HG02981 (cell line): Measurements from ENCODE around the gene WIPF1.

ENCODE experiments used
- ATAC-seq: cut with Tn5 transposase; IDR thresholded peaks from one replicate; pipeline ENCODE4 v1.9.1; 2021; ENCODE audit warnings: mild to moderate bottlenecking, moderate library complexity; ENCODE audit not compliant: unreplicated experiment

The WIPF1 gene

GRCh38 chr2:174597345-174598047 lies at the start of gene WIPF1:
Gene WIPF1 (minus strand): TSS chr2:174597804. CDS start chr2:174585573, 12,231 bp downstream.
- peak; percentile 51 for ATAC-seq

GRCh38 chr2:174645296-174645695 lies 47.7 kb upstream of the WIPF1 start:
- no peak for ATAC-seq

- ATAC-seq = no peak
These were observed 46.8 kb upstream of the WIPF1 start for GRCh38 chr2:174644406-174644805.

GRCh38 chr2:174643356-174643755 lies 45.8 kb upstream of the WIPF1 start:
- no peak for ATAC-seq

- no peak for ATAC-seq
These were observed 43.6 kb upstream of the WIPF1 start for GRCh38 chr2:174641168-174641567.

GRCh38 chr2:174636987-174637386 lies 39.4 kb upstream of the WIPF1 start:
- no peak for ATAC-seq

- no peak for ATAC-seq
These were observed 38.3 kb upstream of the WIPF1 start for GRCh38 chr2:174635776-174636404.

GRCh38 chr2:174635015-174635593 lies 37.5 kb upstream of the WIPF1 start:
- ATAC-seq = no peak

GRCh38 chr2:174634130-174635014 lies 36.8 kb upstream of the WIPF1 start:
- ATAC-seq = peak; percentile 73

GRCh38 chr2:174633623-174633930 lies 36.0 kb upstream of the WIPF1 start:
- no peak for ATAC-seq

GRCh38 chr2:174632841-174633622 lies 35.4 kb upstream of the WIPF1 start:
- peak; percentile 39 for ATAC-seq

- ATAC-seq = no peak
These were observed 33.7 kb upstream of the WIPF1 start for GRCh38 chr2:174631009-174631981.

- no peak for ATAC-seq
These were observed 32.5 kb upstream of the WIPF1 start for GRCh38 chr2:174630107-174630506.

GRCh38 chr2:174629506-174629905 lies 31.9 kb upstream of the WIPF1 start:
- no peak for ATAC-seq

GRCh38 chr2:174628528-174629169 lies 31.0 kb upstream of the WIPF1 start:
- no peak for ATAC-seq

- no peak for ATAC-seq
These were observed 29.6 kb upstream of the WIPF1 start for GRCh38 chr2:174627216-174627615.

GRCh38 chr2:174624895-174625430 lies 27.4 kb upstream of the WIPF1 start:
- ATAC-seq = no peak

- peak; percentile 55 for ATAC-seq
These were observed 26.1 kb upstream of the WIPF1 start for GRCh38 chr2:174623690-174624089.
